Suppressor macrophage treated with lipopolysaccharide for 4 hours (primary cell): Measurements from ENCODE around the gene CSNK1G2.
"Not testable (repeated sequence)": the region's sequence is repeated elsewhere in the genome, so short reads cannot be mapped to it uniquely, and the experiment has no call there.

Experiments
- DNase-seq: peaks from one replicate; pipeline ENCODE4 v3.0.0-alpha.2; 2020

The CSNK1G2 gene

GRCh38 chr19:1969176-1970002 lies 28.4 kb downstream of the CSNK1G2 start:
- DNase-seq, result no peak

- DNase-seq, result no peak
Measured at GRCh38 chr19:1970003-1970805, 29.2 kb downstream of the CSNK1G2 start.

DNA sequence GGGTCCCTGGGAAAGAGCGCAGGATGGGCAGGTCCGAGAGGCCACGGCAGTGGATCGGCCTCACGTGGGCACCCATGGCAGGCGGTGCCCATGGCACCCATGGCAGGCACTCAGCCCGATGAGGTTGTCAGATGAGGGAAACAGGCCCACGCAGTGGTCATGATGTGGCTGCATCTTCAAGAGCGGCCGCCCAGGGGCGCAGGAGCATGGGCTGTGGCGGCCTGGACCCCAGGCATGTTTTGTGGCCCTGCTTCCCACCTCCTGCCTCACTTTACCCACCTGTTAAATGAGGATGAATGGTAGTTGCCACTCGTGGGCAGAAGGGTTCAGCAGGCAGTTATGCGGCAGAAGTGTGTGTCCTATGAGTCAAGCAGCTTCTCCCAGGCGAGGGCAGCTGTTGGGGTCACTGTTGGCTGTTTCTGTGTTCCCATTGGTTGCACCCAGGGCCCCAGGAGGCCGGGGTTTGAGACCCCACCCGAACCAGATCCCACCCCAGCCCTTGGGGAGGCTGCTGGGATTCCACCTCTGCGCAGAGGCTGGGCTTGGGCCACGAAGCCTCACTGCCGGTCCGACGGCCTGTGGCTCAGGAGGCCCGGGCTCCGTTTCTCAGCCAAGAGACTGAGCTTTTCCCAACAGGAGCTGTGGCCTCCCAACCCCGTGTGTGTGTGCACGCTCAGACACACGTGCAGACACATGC lies 30.0 kb downstream of the CSNK1G2 start:
- DNase-seq, result no peak

GRCh38 chr19:1974381-1975161 lies 33.6 kb downstream of the CSNK1G2 start:
- DNase-seq, result no peak

DNA sequence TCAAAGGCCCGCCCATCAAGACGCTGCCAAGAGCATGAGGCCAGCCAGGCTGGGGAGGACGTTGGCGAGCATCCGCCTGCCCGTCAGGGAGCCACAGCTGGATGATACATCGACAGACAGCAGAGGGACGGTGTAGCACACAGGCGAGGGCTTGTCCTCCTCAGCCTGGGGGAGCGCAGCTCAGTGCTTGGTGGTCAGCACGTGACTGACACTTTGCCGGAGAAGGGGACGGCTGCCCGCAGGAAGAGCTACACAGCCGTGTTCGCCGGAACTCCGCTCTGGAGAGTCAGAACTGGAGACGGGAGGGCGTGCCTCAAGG lies 34.1 kb downstream of the CSNK1G2 start:
- DNase-seq, result no peak

DNA sequence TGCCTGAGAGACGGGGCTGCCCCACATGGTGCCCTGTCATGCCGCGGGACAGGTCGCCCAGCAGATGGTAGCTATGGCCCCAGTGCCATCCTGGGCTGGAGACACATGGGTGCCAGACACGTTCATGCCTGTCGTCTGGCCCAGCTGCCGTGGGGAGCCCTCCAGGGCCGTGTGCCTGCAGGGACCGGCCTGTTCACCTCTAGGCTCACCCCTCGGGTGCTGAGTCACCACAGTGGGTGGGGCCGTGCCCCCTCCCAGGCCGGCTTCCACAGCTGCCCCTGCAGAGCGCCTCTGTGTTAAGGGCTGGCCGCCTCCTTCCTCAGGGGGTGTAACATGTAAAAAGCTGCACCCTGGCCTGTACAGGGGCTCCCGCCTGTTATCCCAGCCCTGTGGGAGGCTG lies 36.1 kb downstream of the CSNK1G2 start:
- DNase-seq, result no peak

GRCh38 chr19:1978346-1978894 lies 37.4 kb downstream of the CSNK1G2 start:
- DNase-seq, result no peak

DNA sequence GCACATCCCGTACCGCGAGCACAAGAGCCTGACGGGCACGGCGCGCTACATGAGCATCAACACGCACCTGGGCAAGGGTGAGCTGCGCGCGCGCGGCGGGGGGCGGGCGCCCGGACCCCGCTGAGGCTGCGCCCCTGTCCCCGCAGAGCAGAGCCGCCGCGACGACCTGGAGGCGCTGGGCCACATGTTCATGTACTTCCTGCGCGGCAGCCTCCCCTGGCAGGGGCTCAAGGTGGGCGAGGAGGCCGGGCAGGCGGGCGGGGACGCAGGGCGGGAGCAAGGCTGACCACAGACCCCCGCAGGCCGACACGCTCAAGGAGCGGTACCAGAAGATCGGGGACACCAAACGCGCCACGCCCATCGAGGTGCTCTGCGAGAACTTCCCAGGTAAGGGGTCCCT lies 38.0 kb downstream of the CSNK1G2 start:
- DNase-seq, result no peak

GRCh38 chr19:1979642-1980041 lies 38.7 kb downstream of the CSNK1G2 start:
- DNase-seq, result no peak

DNA sequence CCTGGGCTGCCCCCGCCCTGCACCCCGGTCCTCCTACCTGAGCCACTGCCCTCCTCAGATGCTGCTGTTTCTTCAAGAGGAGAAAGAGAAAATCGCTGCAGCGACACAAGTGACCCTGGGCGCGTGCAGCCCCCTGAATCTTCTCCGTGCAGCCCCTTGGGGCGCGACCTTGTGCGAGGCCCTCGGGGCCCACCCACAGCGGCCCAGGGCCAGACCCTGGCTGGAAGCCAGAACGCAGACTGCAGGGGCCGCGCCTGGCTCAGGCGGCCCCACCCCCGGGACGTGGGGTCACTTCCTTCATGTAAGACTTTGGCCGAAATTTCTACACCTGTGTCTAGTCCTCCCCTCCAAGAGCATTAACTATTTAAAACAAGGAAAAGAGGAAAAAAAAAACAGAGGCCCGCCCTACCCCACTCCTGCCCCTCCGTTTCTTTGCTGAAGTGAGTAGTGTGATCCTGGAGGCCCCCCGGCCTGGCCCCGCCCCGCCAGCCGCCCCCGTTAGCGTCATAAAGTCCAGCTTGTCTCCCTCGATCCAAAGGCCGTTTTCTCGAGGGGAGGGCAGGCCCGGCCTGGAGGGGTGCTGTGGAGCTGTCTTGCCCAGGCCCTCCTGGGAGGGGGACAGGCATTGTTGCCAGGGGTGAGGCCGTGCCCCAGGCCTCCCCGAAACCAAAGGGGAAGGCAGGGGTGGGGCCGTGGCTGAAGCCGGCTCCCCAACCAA lies 39.3 kb downstream of the CSNK1G2 start:
- DNase-seq, result no peak

DNA sequence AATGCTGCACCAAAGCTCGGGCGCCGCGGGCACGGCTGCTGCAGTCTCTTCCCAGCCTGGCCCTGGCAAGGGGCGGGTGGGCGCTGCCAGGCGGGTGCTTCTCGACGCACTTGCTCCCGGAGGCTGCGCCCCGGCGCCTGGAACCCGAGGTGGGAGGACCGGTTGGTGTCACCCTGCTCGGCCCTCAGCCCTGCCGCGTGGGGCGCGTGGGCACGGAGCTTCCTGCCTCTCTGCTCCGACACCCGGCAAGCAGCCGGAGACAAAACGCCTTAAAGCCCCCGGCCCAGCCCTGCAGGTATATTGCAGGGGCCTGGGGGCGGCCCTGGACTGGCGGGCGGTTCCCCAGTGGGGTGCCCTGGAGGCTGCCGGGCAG lies 39.8 kb downstream of the CSNK1G2 start:
- DNase-seq, result no peak

DNA sequence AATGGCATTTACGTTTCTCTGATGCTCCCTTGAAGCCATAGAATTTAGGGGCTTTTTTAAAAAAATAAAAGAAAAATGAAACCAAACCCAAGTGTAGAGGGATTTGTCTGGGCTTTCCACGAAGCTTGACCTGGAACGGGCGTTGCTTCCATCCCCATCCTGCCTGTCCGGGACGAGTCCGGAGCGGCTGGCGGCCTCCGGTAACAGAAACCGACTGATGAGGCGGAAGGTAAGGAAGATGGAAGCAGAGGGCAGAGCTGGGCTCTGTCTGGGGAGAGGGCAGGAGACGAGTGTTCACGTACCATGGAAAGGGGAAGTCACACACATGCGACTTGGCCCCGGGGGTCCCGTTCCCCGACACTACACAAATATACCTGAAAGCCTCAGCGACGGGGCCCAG lies 40.3 kb downstream of the CSNK1G2 start:
- no peak for DNase-seq

- DNase-seq, result no peak
Measured at GRCh38 chr19:1984357-1984756, 43.4 kb downstream of the CSNK1G2 start.

DNA sequence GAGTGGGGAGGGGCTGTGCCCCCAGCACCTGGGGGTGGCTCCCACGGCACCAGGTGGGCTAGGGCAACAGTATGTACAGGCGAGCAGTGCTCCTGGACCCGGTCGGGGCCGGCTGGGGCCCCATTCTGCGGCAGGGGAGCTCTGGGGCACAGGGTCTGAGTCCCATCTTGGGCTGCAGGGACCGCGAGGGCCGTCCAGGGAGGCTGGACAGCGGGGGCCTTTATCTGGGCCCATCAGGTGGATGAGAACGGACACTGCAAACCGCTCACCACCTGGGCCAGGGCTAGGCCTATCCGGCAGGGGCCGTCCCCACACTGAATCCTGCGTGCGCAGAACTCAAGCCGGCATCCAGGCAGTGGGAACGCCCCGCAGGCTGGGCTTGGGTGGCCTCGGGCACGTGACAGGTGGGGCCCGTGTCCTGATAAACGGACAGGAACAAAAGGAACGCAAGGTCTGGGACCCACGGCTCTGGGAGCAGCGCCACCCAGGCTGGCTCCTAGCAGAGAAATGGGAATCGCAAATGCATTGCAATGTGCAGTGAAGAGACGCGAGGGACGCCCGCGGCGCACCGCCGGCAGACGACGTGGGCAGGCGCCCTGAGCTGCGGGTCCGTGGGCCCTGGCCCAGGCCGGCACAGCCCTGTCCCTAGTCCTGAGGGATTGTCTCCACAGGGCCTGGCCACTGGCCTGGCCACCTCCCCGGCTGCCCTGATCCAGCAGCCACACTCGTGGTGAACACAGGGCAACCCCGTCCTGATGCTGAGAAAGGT lies 44.8 kb downstream of the CSNK1G2 start:
- DNase-seq, result no peak

DNA sequence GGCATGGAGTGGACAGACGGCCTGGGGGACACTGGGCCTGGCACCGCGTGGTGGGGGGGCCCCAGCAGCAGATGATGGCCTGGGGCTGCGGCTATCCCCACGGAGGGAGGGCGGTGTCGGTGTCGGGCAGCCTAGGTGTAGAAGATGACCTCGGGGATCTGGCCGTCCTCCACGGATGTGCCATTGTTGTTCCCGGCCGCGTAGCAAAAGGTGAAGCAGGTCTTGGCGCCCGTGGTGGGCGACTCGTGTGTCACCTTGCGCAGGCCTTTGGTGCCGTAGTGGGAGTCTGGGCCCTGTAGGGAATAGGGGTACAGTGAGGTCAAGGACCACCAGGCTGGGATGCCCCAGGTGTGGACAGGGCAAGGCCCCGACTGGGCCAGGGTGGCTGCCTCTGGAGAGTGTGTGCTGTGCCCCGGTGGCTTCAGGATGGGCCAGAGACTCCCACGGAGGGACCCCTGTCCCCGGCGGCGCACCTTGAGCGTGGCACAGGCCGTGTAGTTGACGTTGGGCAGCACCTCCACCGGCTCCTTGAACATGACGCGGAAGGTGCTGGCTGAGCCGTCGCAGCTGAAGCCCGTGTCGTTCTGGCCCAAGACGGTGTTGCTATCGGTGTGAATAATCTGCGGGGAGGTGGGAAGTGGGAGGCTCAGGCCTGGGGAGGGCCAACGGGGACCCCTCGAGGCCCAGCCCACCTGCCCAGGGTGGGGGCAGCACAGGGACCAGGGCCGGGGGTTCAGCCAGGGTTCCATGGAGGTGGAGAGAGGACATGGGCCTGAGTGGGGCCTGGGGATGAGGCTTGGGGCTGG lies 45.6 kb downstream of the CSNK1G2 start:
- DNase-seq, result no peak

DNA sequence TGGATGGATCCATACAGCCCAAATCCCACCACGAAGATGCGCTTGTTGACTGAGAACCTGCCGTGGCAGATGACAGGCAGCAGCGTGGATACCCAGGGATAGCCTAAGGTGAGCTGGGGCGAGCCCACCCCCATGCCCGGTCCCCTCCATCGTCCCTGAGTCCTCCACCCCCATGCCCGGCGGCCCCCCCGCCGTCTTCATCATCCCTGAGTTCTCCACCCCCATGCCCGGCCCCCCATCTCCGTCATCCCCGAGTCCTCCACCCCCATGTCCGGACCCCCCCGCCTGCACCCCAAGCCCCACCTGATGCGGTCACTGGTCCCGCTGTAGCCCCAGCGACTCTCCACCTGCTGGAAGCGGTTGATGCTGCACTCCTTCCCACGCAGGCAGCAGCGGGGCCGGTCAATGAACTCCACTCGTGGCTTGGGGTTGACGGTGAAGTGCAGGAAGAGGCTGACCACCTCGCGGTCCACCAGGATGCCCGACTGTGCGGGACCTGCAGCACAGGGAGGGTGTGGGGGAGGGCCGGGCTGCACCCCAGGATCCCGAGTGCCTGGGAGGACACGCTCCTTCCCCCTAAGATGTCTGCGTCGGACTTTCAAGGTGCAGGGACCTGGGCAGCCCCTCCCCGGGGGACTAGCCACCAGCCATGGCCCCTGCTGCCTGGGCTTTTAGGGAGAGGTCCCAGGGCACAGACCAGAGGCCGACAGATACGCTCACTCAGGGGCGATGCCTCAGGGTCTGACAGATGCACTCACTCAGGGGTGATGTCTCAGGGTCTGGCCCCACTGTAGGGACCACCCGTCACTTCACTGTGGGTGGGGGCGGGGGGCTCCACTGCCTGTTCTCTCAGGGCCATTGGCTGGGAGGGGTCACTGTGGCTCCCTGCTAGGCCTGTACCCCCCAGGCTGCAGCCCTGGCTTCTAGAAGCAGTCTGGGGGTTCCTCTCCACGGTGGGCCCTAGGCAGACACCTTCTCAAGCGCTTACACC lies 46.5 kb downstream of the CSNK1G2 start:
- no peak for DNase-seq

GRCh38 chr19:1988464-1988863 lies 47.5 kb downstream of the CSNK1G2 start:
- DNase-seq, result not testable (repeated sequence)

DNA sequence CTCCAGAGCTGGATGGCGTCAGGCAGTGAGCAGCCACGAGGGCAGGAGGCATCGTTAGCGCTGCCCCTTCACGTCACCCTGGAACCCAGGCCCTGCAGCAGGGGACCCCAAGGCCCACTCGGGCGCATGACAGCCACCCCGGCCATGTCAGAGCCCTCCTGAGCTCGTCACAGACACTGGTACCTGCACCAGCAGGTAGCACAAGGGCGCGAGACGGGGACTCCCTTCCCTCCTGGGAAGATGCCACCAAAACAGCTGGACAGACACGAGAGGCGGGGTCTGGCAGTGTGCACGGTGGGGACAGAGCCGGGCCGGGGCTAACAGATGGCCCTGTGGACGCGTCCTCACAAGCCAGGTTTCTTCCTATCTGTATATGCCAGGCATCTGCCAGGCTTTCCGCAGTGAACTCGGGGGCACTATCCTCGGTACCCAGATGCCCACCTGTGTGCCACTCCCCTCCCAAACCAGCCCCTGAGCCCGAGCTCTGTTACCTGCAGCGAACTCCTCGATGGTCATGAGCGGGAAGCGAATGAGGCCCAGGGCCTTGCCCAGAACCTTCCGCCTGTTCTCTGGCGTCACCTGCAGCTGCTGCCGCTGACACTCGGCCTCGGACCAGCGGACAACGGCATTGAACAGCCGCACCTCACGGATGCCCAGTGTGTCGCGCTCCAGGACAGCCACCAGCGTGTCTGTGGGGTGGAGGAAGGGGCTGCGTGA lies 48.7 kb downstream of the CSNK1G2 start:
- no peak for DNase-seq
